ENCODE measurements around the gene PCNX2. TPM values are rescaled to one million over a fixed set of nuclear protein-coding genes. Genes with fewer than 3 reads are reported as not detected.

PCNX2 gene
- total and polyA plus RNA-seq, 2 donors (not counting 3 experiments of a cell fraction or from before 2014, with no cell fraction given): 6.6 to 11.0 TPM

- intact Hi-C loops (cut with micrococcal nuclease): loop anchor here (5.0 to 10.0 kb wide), 2 partner anchors 358 to 431 kb away; no protein-coding TSS in a partner anchor
- TF ChIP-seq POLR2A (IDR thresholded peaks at IDR 0.05; ENCODE audit: low read depth, low read length) (no peak), MYC (IDR thresholded peaks at IDR 0.05; ENCODE audit: low read depth, low read length) (no peak), JUN (IDR thresholded peaks at IDR 0.05; ENCODE audit: borderline replicate concordance, insufficient read depth, insufficient read length, low read depth) (no peak), FOS (IDR thresholded peaks at IDR 0.05; ENCODE audit: borderline replicate concordance, insufficient read depth, low read length) (no peak), MAX (IDR thresholded peaks at IDR 0.05; ENCODE audit: insufficient read depth, insufficient read length) (no peak), GATA2 (IDR thresholded peaks at IDR 0.05; ENCODE audit: insufficient read depth, insufficient read length, low read depth, low read length) (no peak), POLR2AphosphoS5 (IDR thresholded peaks at IDR 0.05; ENCODE audit: insufficient read depth, low read depth, low read length) (no peak), EZH2 (IDR thresholded peaks at IDR 0.05; ENCODE audit: borderline replicate concordance, low read depth, low read length, severe bottlenecking) (no peak)
- TF ChIP-seq, protein P1, sequence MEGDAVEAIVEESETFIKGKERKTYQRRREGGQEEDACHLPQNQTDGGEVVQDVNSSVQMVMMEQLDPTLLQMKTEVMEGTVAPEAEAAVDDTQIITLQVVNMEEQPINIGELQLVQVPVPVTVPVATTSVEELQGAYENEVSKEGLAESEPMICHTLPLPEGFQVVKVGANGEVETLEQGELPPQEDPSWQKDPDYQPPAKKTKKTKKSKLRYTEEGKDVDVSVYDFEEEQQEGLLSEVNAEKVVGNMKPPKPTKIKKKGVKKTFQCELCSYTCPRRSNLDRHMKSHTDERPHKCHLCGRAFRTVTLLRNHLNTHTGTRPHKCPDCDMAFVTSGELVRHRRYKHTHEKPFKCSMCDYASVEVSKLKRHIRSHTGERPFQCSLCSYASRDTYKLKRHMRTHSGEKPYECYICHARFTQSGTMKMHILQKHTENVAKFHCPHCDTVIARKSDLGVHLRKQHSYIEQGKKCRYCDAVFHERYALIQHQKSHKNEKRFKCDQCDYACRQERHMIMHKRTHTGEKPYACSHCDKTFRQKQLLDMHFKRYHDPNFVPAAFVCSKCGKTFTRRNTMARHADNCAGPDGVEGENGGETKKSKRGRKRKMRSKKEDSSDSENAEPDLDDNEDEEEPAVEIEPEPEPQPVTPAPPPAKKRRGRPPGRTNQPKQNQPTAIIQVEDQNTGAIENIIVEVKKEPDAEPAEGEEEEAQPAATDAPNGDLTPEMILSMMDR (IDR thresholded peaks at IDR 0.05; ENCODE audit: extremely low read depth in 1 of 2, insufficient read depth in 1 of 2, low read depth in 1 of 2, low read length in 2 of 2): no peak
- BruUV-seq (replicated peaks): no TSS peak
These were observed 52.6 kb downstream of the PCNX2 start for GRCh38 chr1:233242827-233243483.

More at GRCh38 chr1:233242827-233243483, 52.6 kb downstream of the PCNX2 start:
- ChIA-PET CTCF (interaction anchor here (1.1 to 1.7 kb wide), 5 partner anchors 9 to 616 kb away, joined by 3 to 4 read pairs (median 3); no protein-coding TSS in a partner anchor), POLR2A (no interaction called here)
- H3K9me1 ChIP-seq (replicated peaks; ENCODE audit: control insufficient read depth, extremely low read depth, insufficient read depth, low read length): no peaks in the 10 kb centered on the region
- no peaks in the 10 kb centered on the region for H3K27me3 ChIP-seq (ENCODE audit: control insufficient read depth in 2 of 2, insufficient read depth in 2 of 2, low read length in 2 of 2)
- H2AFZ ChIP-seq (ENCODE audit: low read depth, low read length): no peak overlapping the region
- H4K20me1 ChIP-seq (replicated peaks; ENCODE audit: control insufficient read depth, extremely low read depth, insufficient read depth, low read length): no peaks in the 10 kb centered on the region
- no peak overlapping the region for H3K4me3 ChIP-seq (replicated peaks in 1 of 3; ENCODE audit: insufficient read depth in 1 of 3, low read depth in 1 of 3, low read length in 3 of 3)
- dilution Hi-C loops (cut with MboI; ENCODE audit: extremely low pct_ligation_motif_present, low sequenced_read_pairs): no loop called here
- no peak overlapping the region for H3K27ac ChIP-seq (ENCODE audit: insufficient read depth, low read depth, low read length)
- H3K4me2 ChIP-seq (ENCODE audit: insufficient read depth, low read length): no peak overlapping the region
- H3K36me3 ChIP-seq (ENCODE audit: control insufficient read depth in 2 of 2, extremely low read depth in 1 of 2, insufficient read depth in 2 of 2, low read length in 2 of 2): no peaks in the 10 kb centered on the region
- no peaks in the 10 kb centered on the region for H3K4me1 ChIP-seq (ENCODE audit: control insufficient read depth, extremely low read depth, insufficient read depth, low read length)
- no peaks in the 10 kb centered on the region for H3K79me2 ChIP-seq (ENCODE audit: control insufficient read depth, insufficient read depth, low read length)
- no peaks in the 10 kb centered on the region for H3K9me3 ChIP-seq (replicated peaks; ENCODE audit: control insufficient read depth, insufficient read depth, low read length)
- FAIRE-seq (no peak), DNase-seq (ENCODE audit: low read depth, low spot score) (peak; percentile 59)
- H3K9ac ChIP-seq (replicated peaks; ENCODE audit: extremely low read depth, insufficient read depth, low read length): no peak overlapping the region
